ENCODE results near the gene ROPN1. TPM values are rescaled to one million over a fixed set of nuclear protein-coding genes. Genes with fewer than 3 reads are reported as not detected.
"Not testable (repeated sequence)": the region's sequence is repeated elsewhere in the genome, so short reads cannot be mapped to it uniquely, and the experiment has no call there.

Gene ROPN1
- total RNA-seq, 6 donors from 2014 or later, result not detected

DNA sequence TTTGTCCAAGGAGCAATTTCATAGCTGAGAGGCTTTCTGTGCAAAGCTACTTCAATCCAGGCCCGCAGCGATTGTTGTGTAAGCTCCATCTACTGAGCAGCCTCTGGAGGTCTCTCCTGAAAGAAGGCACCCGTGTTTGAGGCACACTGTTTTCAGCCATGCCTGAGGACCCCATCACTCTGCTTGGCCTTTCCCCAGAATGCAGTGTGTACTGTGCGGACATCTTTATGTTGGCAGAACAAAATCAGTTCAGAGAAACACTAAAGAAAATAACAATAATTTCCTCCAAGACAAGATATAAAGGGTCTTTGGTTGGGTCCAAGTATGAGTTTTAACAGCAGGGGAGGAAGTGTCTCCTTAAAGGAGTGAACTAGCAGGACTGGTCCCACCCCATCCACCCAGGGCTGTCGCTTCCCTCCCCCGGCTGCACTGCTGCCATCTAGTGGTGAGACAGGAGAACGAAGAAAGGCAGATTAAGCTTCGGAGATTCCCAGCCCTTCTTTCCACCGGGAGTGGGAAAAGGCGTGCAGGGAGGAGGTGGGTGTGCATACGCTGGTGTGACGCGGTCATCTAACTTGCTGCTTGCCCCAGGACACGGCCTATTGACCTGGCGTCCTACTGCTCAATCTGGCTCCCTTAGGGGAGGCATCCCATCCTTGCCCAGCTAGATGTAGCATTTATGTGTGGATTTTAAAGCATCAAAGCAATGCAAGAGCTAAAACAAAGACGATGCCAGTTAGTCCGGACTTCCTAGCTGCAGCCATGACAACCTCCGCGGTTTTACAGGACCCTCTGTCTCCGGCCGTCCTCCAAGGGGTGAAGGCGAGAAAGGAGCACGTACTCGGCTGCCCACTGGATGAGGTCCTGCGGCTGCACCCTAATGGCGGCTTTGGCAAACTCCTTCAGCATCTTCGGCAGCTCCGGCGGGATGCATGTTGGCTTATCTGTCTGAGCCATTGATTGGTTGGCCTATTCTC is 12.1 kb downstream of the ROPN1 start:
- H3K9me3 ChIP-seq, H3K4me1 ChIP-seq, H3K27ac ChIP-seq, H3K36me3 ChIP-seq, DNase-seq, H3K27me3 ChIP-seq: not testable (repeated sequence)
- H3K4me3 ChIP-seq, result peak overlapping the region in 3 of 4 donors; percentile 4 to 34 (median 28)
- TF ChIP-seq, protein P1, sequence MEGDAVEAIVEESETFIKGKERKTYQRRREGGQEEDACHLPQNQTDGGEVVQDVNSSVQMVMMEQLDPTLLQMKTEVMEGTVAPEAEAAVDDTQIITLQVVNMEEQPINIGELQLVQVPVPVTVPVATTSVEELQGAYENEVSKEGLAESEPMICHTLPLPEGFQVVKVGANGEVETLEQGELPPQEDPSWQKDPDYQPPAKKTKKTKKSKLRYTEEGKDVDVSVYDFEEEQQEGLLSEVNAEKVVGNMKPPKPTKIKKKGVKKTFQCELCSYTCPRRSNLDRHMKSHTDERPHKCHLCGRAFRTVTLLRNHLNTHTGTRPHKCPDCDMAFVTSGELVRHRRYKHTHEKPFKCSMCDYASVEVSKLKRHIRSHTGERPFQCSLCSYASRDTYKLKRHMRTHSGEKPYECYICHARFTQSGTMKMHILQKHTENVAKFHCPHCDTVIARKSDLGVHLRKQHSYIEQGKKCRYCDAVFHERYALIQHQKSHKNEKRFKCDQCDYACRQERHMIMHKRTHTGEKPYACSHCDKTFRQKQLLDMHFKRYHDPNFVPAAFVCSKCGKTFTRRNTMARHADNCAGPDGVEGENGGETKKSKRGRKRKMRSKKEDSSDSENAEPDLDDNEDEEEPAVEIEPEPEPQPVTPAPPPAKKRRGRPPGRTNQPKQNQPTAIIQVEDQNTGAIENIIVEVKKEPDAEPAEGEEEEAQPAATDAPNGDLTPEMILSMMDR (IDR thresholded peaks at IDR 0.05), result peak; percentile 46 to 70 (median 59)
- peak; percentile 88 to 95 for ATAC-seq (ENCODE audit: low FRiP score in 2 of 2)
- WGBS, 2 donors, result 14 to 15% methylated on average over 16 to 27 of the region's 29 CpGs

DNA sequence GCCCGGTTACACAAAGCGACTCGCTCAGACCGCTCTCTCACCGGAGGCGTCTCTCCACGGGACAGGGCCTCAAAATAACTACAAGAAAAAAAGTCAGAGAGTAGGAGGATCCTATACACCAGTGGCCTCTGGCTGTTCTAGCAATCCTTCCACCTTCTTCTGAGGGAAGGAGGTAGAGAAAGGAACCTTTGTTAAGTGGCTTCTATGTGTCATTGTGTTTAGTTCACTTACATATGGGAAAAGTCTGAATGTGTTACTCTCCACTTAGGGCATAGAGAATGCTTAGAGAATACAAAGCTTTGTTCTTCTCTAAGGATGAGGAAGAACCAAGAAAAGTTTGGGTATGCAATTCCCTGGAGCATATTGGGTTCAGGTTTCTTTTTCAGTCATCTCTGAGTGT is 15.0 kb downstream of the ROPN1 start:
- H3K4me3 ChIP-seq; H3K36me3 ChIP-seq; H3K27ac ChIP-seq; H3K9me3 ChIP-seq; H3K27me3 ChIP-seq; H3K4me1 ChIP-seq; ATAC-seq (ENCODE audit: low FRiP score in 2 of 2); DNase-seq: not testable (repeated sequence)
- WGBS, 2 donors, result 60 to 85% methylated on average over 7 of the region's 7 CpGs

DNA sequence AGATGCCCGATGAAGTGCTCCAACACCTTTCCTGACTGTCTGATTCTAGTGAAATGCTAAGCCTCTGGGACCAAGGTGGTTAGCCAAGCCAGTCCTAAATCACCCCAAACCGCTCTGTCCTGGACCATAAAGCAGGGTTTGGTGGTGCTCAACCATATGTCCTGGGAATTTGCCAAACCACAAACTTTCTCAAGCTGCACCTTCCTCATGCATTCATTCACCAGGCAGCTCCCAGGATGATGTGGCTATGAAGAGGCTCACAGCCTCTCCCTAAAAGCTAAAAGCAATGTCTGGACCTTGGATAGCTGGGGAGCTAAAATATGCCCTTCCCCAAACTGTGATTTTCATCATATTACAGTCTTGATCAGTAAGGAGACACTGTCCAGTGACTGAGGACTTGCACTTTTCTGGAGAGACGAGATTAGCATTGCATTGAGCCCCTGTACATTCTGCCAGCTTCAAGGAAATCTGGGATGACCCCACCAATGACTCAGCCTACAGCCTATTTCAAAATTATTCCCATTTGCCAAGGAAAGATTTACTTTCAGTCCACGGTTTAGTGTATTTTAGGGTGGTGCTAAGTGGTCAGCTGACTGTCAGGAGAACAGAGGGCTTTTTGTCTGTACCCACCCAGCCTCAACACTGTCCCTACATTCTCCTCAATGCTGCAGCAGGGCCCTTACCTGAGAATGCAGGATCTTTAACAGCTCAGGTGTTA is 15.6 kb downstream of the ROPN1 start:
- DNase-seq; H3K4me1 ChIP-seq; ATAC-seq (ENCODE audit: low FRiP score in 2 of 2); H3K4me3 ChIP-seq; H3K27ac ChIP-seq; H3K27me3 ChIP-seq; H3K9me3 ChIP-seq; H3K36me3 ChIP-seq: not testable (repeated sequence)
- 61 to 66% methylated on average over 3 to 4 of the region's 4 CpGs for WGBS, 2 donors

DNA sequence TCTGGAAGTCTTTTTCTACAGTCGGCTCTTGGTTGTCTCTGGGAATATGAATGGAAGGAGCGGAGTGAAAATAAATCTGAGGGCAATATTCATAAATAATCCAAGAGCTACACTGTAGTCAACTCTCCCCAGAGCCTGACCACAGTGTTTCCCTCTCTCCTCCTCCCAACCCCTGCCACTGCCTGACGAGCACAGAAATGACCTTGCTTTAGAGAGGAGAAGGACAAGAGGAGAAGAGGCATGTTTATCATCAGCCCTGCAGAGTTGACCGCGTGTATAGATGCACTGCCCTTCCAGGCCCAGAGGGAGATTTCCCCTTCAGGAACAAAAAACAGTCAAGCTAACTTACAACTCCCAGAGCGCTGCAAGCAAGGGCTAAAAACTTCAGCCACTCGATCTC is 16.9 kb downstream of the ROPN1 start:
- WGBS, 2 donors, result 71 to 72% methylated on average over 5 of the region's 7 CpGs
- H3K4me3 ChIP-seq, result not testable (repeated sequence)

DNA sequence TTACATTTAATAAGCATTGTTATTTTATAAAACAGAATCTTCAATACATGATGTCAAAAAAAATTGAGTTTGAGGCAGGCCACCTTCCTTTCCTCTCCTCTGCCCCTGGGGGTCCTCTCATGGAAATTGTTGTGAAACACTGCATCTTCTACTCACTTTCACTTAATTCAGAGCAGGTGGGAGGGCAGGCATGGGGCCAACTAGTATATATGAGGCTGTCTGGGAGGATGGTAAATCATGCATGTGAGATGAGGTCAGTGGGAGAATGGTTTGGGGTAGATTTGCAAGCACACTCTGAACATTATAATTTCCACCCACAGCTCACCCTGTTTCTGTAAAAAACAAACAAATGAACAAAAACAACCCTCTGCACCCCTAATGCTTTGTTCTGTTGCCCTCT is 20.5 kb downstream of the ROPN1 start:
- no peak for TF ChIP-seq POLR2AphosphoS5 (IDR thresholded peaks at IDR 0.05)
- no peak for TF ChIP-seq POLR2A (IDR thresholded peaks at IDR 0.05)
- TF ChIP-seq EP300 (IDR thresholded peaks at IDR 0.05), result no peak
- TF ChIP-seq, protein P1 (IDR thresholded peaks at IDR 0.05), result no peak
- Histone ChIP-seq H3K4me1 (no peaks in the 10 kb centered on the region), H3K27me3 (no peaks in the 10 kb centered on the region), H3K36me3 (no peaks in the 10 kb centered on the region), H3K4me3 (no peak overlapping the region), H3K9me3 (no peaks in the 10 kb centered on the region), H3K27ac (no peak overlapping the region)
- DNase-seq, result no peak
- ATAC-seq (ENCODE audit: low FRiP score in 2 of 2), result no peak

More for the DNA sequence above, 16.9 kb downstream of the ROPN1 start:
- not testable (repeated sequence) for H3K27ac ChIP-seq; H3K27me3 ChIP-seq; H3K36me3 ChIP-seq; ATAC-seq (ENCODE audit: low FRiP score in 2 of 2); DNase-seq; H3K4me1 ChIP-seq; H3K9me3 ChIP-seq

DNA sequence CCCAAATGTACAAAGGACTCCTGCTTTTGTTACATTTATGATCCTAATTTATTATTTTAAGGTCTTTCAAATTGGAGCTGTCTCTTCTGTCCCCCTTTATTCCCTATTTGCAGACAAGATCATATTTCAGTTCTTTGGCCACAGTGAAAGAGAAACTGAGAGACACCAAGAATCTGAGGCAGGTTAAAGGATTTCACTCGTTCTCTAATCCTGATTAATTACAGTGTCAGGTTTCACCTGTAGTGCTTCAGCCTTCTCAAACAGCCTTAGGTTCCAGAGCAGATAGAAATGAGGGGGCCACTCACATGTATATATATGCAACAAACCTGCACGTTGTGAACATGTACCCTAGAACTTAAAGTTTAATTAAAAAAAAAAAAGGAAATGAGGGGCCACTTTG is 24.7 kb downstream of the ROPN1 start:
- not testable (repeated sequence) for DNase-seq
- WGBS, 2 donors, result 26 to 38% methylated on average over 2 of the region's 2 CpGs

DNA sequence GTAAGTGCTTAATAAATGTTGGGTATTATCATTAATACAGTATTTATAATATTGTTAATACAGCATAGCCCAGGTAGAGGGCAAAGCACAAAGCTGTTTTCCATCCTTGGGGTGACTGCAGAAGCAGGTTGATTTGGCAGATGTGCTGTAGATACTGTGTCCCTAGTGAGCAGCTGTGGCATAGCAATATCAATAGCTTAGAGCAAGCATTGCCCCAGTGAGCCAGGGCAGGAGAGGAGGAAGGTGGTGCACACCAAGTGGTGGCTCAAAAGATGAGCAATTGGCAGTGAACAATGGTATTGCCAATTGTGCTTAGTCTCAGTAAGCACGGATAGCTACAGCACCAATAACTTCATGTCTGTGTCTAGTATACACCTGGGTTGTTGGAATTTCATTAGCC is 25.1 kb downstream of the ROPN1 start:
- not testable (repeated sequence) for H3K27ac ChIP-seq; H3K4me3 ChIP-seq; H3K4me1 ChIP-seq; H3K9me3 ChIP-seq; H3K27me3 ChIP-seq; ATAC-seq (ENCODE audit: low FRiP score in 2 of 2); DNase-seq; H3K36me3 ChIP-seq
- 38% methylated on average over 1 of the region's 1 CpG; no CpG with 5 or more reads in 1 of the 2 donors for WGBS, 2 donors

More for the DNA sequence above, 24.7 kb downstream of the ROPN1 start:
- not testable (repeated sequence) for ATAC-seq (ENCODE audit: low FRiP score in 2 of 2); H3K4me3 ChIP-seq; H3K9me3 ChIP-seq; H3K27me3 ChIP-seq; H3K36me3 ChIP-seq; H3K27ac ChIP-seq; H3K4me1 ChIP-seq

DNA sequence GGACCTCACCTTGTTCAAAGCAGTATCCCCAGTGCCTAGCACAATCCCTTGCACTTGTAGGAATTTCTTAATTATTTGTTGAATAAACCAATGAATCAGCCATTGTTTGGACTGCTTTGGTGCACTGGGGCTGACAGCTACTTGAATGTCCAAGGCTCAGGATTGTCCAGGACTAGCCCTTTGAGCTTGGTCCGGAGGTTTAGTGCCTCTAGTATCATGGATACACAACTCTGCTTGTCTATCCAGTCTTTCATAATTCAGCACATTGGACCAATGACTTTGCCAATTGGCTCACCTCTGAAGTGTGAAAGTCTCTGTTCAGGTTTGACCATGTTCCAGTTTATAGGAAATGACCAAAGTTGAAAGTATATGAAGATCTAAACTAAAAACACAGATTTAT is 27.1 kb downstream of the ROPN1 start:
- 95 to 100% methylated on average over 1 of the region's 1 CpG for WGBS, 2 donors
- peaks cover 8 to 12% (median 10%) of the 10 kb centered on the region in 4 donors for H3K4me1 ChIP-seq
- not testable (repeated sequence) for DNase-seq

More for the DNA sequence above, 27.1 kb downstream of the ROPN1 start:
- not testable (repeated sequence) for H3K27me3 ChIP-seq; H3K9me3 ChIP-seq; H3K36me3 ChIP-seq; H3K27ac ChIP-seq; H3K4me3 ChIP-seq; ATAC-seq (ENCODE audit: low FRiP score in 2 of 2)

Measured in upper lobe of left lung (tissue), 6 donors.